ENCODE measurements around the gene FBXL20. TPM values are rescaled to one million over a fixed set of nuclear protein-coding genes. Genes with fewer than 3 reads are reported as not detected.
"Not testable (repeated sequence)": the region's sequence is repeated elsewhere in the genome, so short reads cannot be mapped to it uniquely, and the experiment has no call there.

FBXL20 gene
- polyA plus RNA-seq, 1 experiment = 3.9 TPM

- Histone ChIP-seq H3K4me3 (ENCODE audit: low read depth, low read length) (no peak overlapping the region), H3K36me3 (ENCODE audit: control insufficient read depth, insufficient read depth, low read length) (no peaks in the 10 kb centered on the region), H3K27me3 (ENCODE audit: control insufficient read depth, insufficient read depth, low read length) (no peaks in the 10 kb centered on the region)
- ChIA-PET CTCF (interaction anchor here (0.6 to 1.1 kb wide), 2 partner anchors 9 to 119 kb away, joined by 3 read pairs; no protein-coding TSS in a partner anchor), POLR2A (no interaction called here)
- no peak for DNase-seq (ENCODE audit: low read depth)
- TF ChIP-seq CTCF (IDR thresholded peaks at IDR 0.05; ENCODE audit: insufficient read depth, low read depth, low read length) = no peak
These were observed 116.7 kb downstream of the FBXL20 start for GRCh38 chr17:39284685-39285084.

- no peak for TF ChIP-seq CTCF (IDR thresholded peaks at IDR 0.05; ENCODE audit: insufficient read depth, low read depth, low read length)
- ChIA-PET POLR2A (interaction anchor here (0.6 kb wide), 1 partner anchor 13 kb away, joined by 6 read pairs; no protein-coding TSS in a partner anchor), CTCF (interaction anchor here (0.9 kb wide), 1 partner anchor 39 kb away, joined by 3 read pairs; no protein-coding TSS in a partner anchor)
- no peak for DNase-seq (ENCODE audit: low read depth)
- H3K4me3 ChIP-seq (ENCODE audit: low read depth, low read length) = no peak overlapping the region
- no peaks in the 10 kb centered on the region; the same call in 1 of the 2 replicates for H3K36me3 ChIP-seq (ENCODE audit: control insufficient read depth, insufficient read depth, low read length)
- no peaks in the 10 kb centered on the region for H3K27me3 ChIP-seq (ENCODE audit: control insufficient read depth, insufficient read depth, low read length)
These were observed 117.5 kb downstream of the FBXL20 start for GRCh38 chr17:39283896-39284295.

- no peaks in the 10 kb centered on the region for H3K27me3 ChIP-seq (ENCODE audit: control insufficient read depth, insufficient read depth, low read length)
- DNase-seq (ENCODE audit: low read depth) = no peak
- no peaks in the 10 kb centered on the region; the same call in 1 of the 2 replicates for H3K36me3 ChIP-seq (ENCODE audit: control insufficient read depth, insufficient read depth, low read length)
- TF ChIP-seq CTCF (IDR thresholded peaks at IDR 0.05; ENCODE audit: insufficient read depth, low read depth, low read length) = no peak
- ChIA-PET CTCF (interaction anchor here (0.9 to 2.0 kb wide), 3 partner anchors 10 to 51 kb away, joined by 3 to 7 read pairs (median 4); no protein-coding TSS in a partner anchor), POLR2A (no interaction called here)
- no peak overlapping the region for H3K4me3 ChIP-seq (ENCODE audit: low read depth, low read length)
These were observed 118.3 kb downstream of the FBXL20 start for GRCh38 chr17:39283098-39283497.

- no peak for DNase-seq (ENCODE audit: low read depth)
- Histone ChIP-seq H3K4me3 (ENCODE audit: low read depth, low read length) (no peak overlapping the region), H3K27me3 (ENCODE audit: control insufficient read depth, insufficient read depth, low read length) (no peaks in the 10 kb centered on the region), H3K36me3 (ENCODE audit: control insufficient read depth, insufficient read depth, low read length) (no peaks in the 10 kb centered on the region; the same call in 1 of the 2 replicates)
- CTCF ChIA-PET = interaction anchor here (1.0 to 2.0 kb wide), 3 partner anchors 11 to 50 kb away, joined by 3 to 7 read pairs (median 6); no protein-coding TSS in a partner anchor
- no peak for TF ChIP-seq CTCF (IDR thresholded peaks at IDR 0.05; ENCODE audit: insufficient read depth, low read depth, low read length)
- POLR2A ChIA-PET = no interaction called here
These were observed 119.6 kb downstream of the FBXL20 start for GRCh38 chr17:39281806-39282205.

GRCh38 chr17:39278246-39278645, 123.2 kb downstream of the FBXL20 start:
- H3K4me3 ChIP-seq (ENCODE audit: low read depth, low read length); H3K27me3 ChIP-seq (ENCODE audit: control insufficient read depth, insufficient read depth, low read length); POLR2A ChIA-PET; H3K36me3 ChIP-seq (ENCODE audit: control insufficient read depth, insufficient read depth, low read length); DNase-seq (ENCODE audit: low read depth): not testable (repeated sequence)
- CTCF ChIA-PET = interaction anchor here (1.7 kb wide), 1 partner anchor 13 kb away, joined by 3 read pairs; no protein-coding TSS in a partner anchor

GRCh38 chr17:39277110-39277509, 124.3 kb downstream of the FBXL20 start:
- CTCF ChIA-PET = no interaction called here
- POLR2A ChIA-PET = no interaction called here
- Histone ChIP-seq H3K36me3 (ENCODE audit: control insufficient read depth, insufficient read depth, low read length) (peaks cover 4% of the 10 kb centered on the region), H3K4me3 (ENCODE audit: low read depth, low read length) (no peak overlapping the region), H3K27me3 (ENCODE audit: control insufficient read depth, insufficient read depth, low read length) (no peaks in the 10 kb centered on the region)
- no peak for DNase-seq (ENCODE audit: low read depth)
- no peak for TF ChIP-seq CTCF (IDR thresholded peaks at IDR 0.05; ENCODE audit: insufficient read depth, low read depth, low read length)
